ENCODE measurements around the gene ALK. TPM values are rescaled to one million over a fixed set of nuclear protein-coding genes. Genes with fewer than 3 reads are reported as not detected.
A peak's percentile ranks its signal among the peaks of the same experiment; 100 is the strongest.

The ALK gene
- total RNA-seq, 1 donor from 2014 or later, result 1.1 TPM

- intact Hi-C loops (cut with DNase I), result no loop called here
- no peaks in the 10 kb centered on the region for H3K9me3 ChIP-seq
- no peak overlapping the region for H3K4me3 ChIP-seq
- ATAC-seq (peak in 1 of 2 donors; percentile 73), DNase-seq (no peak)
- no peaks in the 10 kb centered on the region for H3K27me3 ChIP-seq (ENCODE audit: low read depth)
- no peak overlapping the region for H3K27ac ChIP-seq
- TF ChIP-seq CTCF (IDR thresholded peaks at IDR 0.05), result no peak
- no peaks in the 10 kb centered on the region for H3K36me3 ChIP-seq
- no peaks in the 10 kb centered on the region for H3K4me1 ChIP-seq
Measured at GRCh38 chr2:29723255-29724001, 198.0 kb downstream of the ALK start.

GRCh38 chr2:29719639-29720038 is 201.7 kb downstream of the ALK start:
- TF ChIP-seq CTCF (IDR thresholded peaks at IDR 0.05), result no peak
- ATAC-seq, result no peak

GRCh38 chr2:29718076-29718686 is 203.2 kb downstream of the ALK start:
- ATAC-seq (no peak), DNase-seq (no peak)
- intact Hi-C loops (cut with DNase I), result no loop called here
- H3K27me3 ChIP-seq (ENCODE audit: low read depth), result no peaks in the 10 kb centered on the region
- no peaks in the 10 kb centered on the region for H3K36me3 ChIP-seq
- H3K4me1 ChIP-seq, result no peaks in the 10 kb centered on the region
- no peak overlapping the region for H3K27ac ChIP-seq
- TF ChIP-seq CTCF (IDR thresholded peaks at IDR 0.05), result no peak
- H3K4me3 ChIP-seq, result no peak overlapping the region
- no peaks in the 10 kb centered on the region for H3K9me3 ChIP-seq

More at GRCh38 chr2:29719639-29720038, 201.7 kb downstream of the ALK start:
- Histone ChIP-seq H3K4me3 (no peak overlapping the region), H3K27ac (no peak overlapping the region), H3K9me3 (no peaks in the 10 kb centered on the region), H3K4me1 (no peaks in the 10 kb centered on the region), H3K27me3 (ENCODE audit: low read depth) (no peaks in the 10 kb centered on the region), H3K36me3 (no peaks in the 10 kb centered on the region)
- intact Hi-C loops (cut with DNase I), result no loop called here
- no peak for DNase-seq

- ATAC-seq (no peak), DNase-seq (no peak)
- no peak for TF ChIP-seq CTCF (IDR thresholded peaks at IDR 0.05)
- no peaks in the 10 kb centered on the region for H3K27me3 ChIP-seq (ENCODE audit: low read depth)
- intact Hi-C loops (cut with DNase I), result no loop called here
- no peak overlapping the region for H3K27ac ChIP-seq
- H3K4me1 ChIP-seq, result no peaks in the 10 kb centered on the region
- H3K4me3 ChIP-seq, result no peak overlapping the region
- H3K36me3 ChIP-seq, result no peaks in the 10 kb centered on the region
- H3K9me3 ChIP-seq, result no peaks in the 10 kb centered on the region
Measured at GRCh38 chr2:29715655-29716054, 205.7 kb downstream of the ALK start.

- Histone ChIP-seq H3K36me3 (no peaks in the 10 kb centered on the region), H3K4me3 (no peak overlapping the region), H3K27me3 (ENCODE audit: low read depth) (no peaks in the 10 kb centered on the region), H3K9me3 (no peaks in the 10 kb centered on the region), H3K4me1 (no peaks in the 10 kb centered on the region), H3K27ac (no peak overlapping the region)
- intact Hi-C loops (cut with DNase I), result no loop called here
- DNase-seq (no peak), ATAC-seq (no peak)
- no peak for TF ChIP-seq CTCF (IDR thresholded peaks at IDR 0.05)
Measured at GRCh38 chr2:29714333-29714732, 207.1 kb downstream of the ALK start.
